Epidermal melanocyte (primary cell): Measurements from ENCODE around the gene DNAJC21.
A peak's percentile ranks its signal among the peaks of the same experiment; 100 is the strongest.

Experiments used
- DNase-seq: peaks from one replicate; pipeline ENCODE4 v3.0.0; 2011; ENCODE audit warnings: low spot score; ENCODE audit not compliant: insufficient read length

DNAJC21 gene

GRCh38 chr5:34977934-34978613 is 48.7 kb downstream of the DNAJC21 start:
- DNase-seq: no peak

- no peak for DNase-seq
These were observed 49.3 kb downstream of the DNAJC21 start for GRCh38 chr5:34978681-34979080.

- DNase-seq: no peak
These were observed 53.5 kb downstream of the DNAJC21 start for GRCh38 chr5:34982823-34983222.

GRCh38 chr5:34986965-34987364 is 57.6 kb downstream of the DNAJC21 start:
- DNase-seq: no peak

- no peak for DNase-seq
These were observed 62.3 kb downstream of the DNAJC21 start for GRCh38 chr5:34991486-34992238.

GRCh38 chr5:34993951-34994350 is 64.6 kb downstream of the DNAJC21 start:
- DNase-seq: no peak

- no peak for DNase-seq
These were observed 66.9 kb downstream of the DNAJC21 start for GRCh38 chr5:34996261-34996660.

- DNase-seq: no peak
These were observed 68.9 kb downstream of the DNAJC21 start for GRCh38 chr5:34998058-34998789.

GRCh38 chr5:35001842-35002241 is 72.5 kb downstream of the DNAJC21 start:
- DNase-seq: no peak

- no peak for DNase-seq
These were observed 73.1 kb downstream of the DNAJC21 start for GRCh38 chr5:35002459-35002858.

- DNase-seq: peak; percentile 64
These were observed 73.9 kb downstream of the DNAJC21 start for GRCh38 chr5:35003018-35003957.

GRCh38 chr5:35004200-35004599 is 74.8 kb downstream of the DNAJC21 start:
- DNase-seq: no peak

- DNase-seq: no peak
These were observed 75.4 kb downstream of the DNAJC21 start for GRCh38 chr5:35004771-35005170.
